ENCODE measurements around the gene HSPA1L.
"Not testable (repeated sequence)": the region's sequence is repeated elsewhere in the genome, so short reads cannot be mapped to it uniquely, and the experiment has no call there.

HSPA1L gene

DNA sequence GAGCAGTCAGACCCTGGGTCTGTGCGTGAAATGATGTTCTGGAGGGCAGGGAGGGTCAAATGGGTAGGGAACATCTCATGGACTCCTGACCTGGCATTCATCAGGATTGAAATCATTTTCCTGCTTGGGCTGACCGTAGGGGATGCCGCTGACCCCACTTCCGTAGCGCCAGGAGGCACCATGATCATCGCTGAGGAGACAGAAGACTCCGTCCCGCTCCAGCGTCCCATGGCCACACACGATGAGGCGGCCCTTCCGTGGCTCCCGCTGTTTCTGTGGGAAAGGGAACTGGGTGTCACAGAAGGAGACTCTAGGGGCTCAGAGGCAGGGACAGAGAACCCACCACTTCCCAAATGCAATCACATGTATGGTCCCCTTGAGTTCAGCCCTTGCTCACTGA, 45.3 kb upstream of the HSPA1L start:
- Histone ChIP-seq H3K36me3 (peaks cover 39% of the 10 kb centered on the region), H3K27ac (no peak overlapping the region), H3K27me3 (ENCODE audit: insufficient read depth, low read depth, severe bottlenecking) (no peaks in the 10 kb centered on the region), H3K4me3 (ENCODE audit: low read depth, low read length) (no peak overlapping the region), H3K9me3 (ENCODE audit: severe bottlenecking) (no peaks in the 10 kb centered on the region)
- DNase-seq, result no peak
- TF ChIP-seq, protein P1, sequence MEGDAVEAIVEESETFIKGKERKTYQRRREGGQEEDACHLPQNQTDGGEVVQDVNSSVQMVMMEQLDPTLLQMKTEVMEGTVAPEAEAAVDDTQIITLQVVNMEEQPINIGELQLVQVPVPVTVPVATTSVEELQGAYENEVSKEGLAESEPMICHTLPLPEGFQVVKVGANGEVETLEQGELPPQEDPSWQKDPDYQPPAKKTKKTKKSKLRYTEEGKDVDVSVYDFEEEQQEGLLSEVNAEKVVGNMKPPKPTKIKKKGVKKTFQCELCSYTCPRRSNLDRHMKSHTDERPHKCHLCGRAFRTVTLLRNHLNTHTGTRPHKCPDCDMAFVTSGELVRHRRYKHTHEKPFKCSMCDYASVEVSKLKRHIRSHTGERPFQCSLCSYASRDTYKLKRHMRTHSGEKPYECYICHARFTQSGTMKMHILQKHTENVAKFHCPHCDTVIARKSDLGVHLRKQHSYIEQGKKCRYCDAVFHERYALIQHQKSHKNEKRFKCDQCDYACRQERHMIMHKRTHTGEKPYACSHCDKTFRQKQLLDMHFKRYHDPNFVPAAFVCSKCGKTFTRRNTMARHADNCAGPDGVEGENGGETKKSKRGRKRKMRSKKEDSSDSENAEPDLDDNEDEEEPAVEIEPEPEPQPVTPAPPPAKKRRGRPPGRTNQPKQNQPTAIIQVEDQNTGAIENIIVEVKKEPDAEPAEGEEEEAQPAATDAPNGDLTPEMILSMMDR (IDR thresholded peaks at IDR 0.05; ENCODE audit: low read depth, low read length), result no peak

DNA sequence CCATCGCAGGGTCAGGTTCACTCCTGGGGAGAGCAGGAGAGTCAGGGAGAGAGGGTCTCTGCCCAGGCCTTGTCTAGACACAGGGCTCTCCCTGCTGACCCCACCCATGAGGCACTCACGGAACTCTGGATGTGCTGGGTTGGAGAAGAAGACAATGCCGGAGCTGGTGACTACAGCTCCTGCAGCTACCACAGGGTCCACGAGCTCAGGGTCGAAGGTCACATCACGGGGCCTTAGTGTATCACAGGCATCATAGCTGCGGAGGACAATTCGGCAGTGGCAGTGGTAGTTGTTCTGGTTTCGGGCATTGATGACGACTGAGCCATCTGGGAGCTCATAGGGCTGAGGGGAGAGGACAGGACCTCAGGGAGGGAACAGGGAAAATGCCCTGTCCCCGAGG, 44.8 kb upstream of the HSPA1L start:
- DNase-seq, result no peak
- peaks cover 2% of the 10 kb centered on the region for H3K9me3 ChIP-seq (ENCODE audit: severe bottlenecking)
- H3K27me3 ChIP-seq (ENCODE audit: insufficient read depth, low read depth, severe bottlenecking), result no peaks in the 10 kb centered on the region
- H3K27ac ChIP-seq, result no peak overlapping the region
- H3K36me3 ChIP-seq, result peaks cover 41% of the 10 kb centered on the region
- H3K4me3 ChIP-seq (ENCODE audit: low read depth, low read length), result no peak overlapping the region
- TF ChIP-seq, protein P1 (IDR thresholded peaks at IDR 0.05; ENCODE audit: low read depth, low read length), result no peak

DNA sequence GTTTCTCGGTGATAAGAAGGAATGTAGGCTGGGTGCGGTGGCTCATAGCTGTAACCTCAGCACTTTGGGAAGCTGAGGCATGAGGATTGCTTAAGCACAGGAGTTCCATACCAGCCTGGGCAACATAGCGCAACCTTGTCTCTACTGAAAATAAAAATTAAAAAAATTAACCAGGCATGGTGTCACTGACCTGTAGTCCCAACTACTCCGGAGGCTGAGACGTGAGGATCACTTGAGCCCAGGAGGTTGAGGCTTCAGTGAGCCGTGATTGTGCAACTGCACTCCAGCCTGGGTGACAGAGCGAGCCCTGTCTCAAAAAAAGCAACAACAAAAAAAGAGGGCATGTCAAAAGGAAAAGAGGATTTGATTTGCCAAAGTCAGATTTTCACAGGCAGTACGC, 43.6 kb upstream of the HSPA1L start:
- Histone ChIP-seq H3K36me3 (peaks cover 41% of the 10 kb centered on the region), H3K27ac (no peak overlapping the region), H3K9me3 (ENCODE audit: severe bottlenecking) (peaks cover 2% of the 10 kb centered on the region), H3K4me3 (ENCODE audit: low read depth, low read length) (no peak overlapping the region), H3K27me3 (ENCODE audit: insufficient read depth, low read depth, severe bottlenecking) (no peaks in the 10 kb centered on the region)
- no peak for DNase-seq
- TF ChIP-seq, protein P1 (IDR thresholded peaks at IDR 0.05; ENCODE audit: low read depth, low read length), result no peak

DNA sequence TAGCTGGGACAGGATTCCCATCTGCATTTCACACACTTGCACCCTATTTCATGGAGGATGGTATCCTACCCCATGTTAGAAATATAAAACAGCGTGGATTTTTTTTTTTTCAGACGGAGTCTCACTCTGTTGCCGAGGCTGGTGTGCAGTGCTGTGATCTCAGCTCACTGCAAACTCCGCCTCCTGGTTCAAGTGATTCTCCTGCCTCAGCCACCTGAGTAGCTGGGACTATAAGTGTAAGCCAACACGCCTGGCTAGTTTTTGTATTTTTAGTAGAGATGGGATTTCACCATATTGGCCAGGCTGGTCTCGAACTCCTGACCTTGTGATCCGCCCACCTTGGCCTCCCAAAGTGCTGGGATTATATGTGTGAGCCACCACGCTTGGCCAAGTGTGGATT, 42.7 kb upstream of the HSPA1L start:
- not testable (repeated sequence) for H3K9me3 ChIP-seq (ENCODE audit: severe bottlenecking); H3K27me3 ChIP-seq (ENCODE audit: insufficient read depth, low read depth, severe bottlenecking); DNase-seq; H3K4me3 ChIP-seq (ENCODE audit: low read depth, low read length); H3K27ac ChIP-seq
- H3K36me3 ChIP-seq, result peaks cover 43% of the 10 kb centered on the region

DNA sequence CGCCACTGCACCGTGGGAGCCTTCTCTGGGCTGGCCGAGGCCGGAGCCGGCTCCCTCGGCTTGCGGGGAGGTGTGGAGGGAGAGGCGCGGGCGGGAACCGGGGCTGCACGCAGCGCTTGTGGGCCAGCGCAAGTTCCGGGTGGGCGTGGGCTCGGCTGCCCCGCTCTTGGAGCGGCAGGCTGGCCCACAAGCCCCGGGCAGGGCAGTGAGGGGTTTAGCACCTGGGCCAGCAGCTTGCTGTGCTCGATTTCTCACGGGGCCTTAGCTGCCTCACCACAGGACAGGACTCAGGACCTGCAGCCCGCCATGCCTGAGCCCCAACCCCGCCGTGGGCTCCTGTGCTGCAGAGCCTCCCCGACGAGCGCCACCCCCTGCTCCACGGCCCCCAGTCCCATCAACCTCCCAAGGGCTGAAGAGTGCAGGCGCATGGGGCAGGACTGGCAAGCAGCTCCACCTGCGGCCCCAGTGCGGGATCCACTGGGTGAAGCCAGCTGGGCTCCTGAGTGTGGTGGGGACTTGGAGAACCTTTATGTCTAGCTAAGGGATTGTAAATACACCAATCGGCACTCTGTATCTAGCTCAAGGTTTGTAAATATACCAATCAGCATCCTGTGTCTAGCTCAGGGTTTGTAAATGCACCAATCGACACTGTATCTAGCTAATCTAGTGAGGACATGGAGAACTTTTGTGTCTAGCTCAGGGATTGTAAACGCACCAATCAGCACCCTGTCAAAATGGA, 37.1 kb upstream of the HSPA1L start:
- Histone ChIP-seq H3K27ac (0 out of 2 replicates have a peak overlapping the region, but pooled peaks have one; percentile 5), H3K9me3 (ENCODE audit: severe bottlenecking) (peaks cover 11% of the 10 kb centered on the region), H3K36me3 (peaks cover 15% of the 10 kb centered on the region)
- not testable (repeated sequence) for H3K4me3 ChIP-seq (ENCODE audit: low read depth, low read length); H3K27me3 ChIP-seq (ENCODE audit: insufficient read depth, low read depth, severe bottlenecking); DNase-seq

DNA sequence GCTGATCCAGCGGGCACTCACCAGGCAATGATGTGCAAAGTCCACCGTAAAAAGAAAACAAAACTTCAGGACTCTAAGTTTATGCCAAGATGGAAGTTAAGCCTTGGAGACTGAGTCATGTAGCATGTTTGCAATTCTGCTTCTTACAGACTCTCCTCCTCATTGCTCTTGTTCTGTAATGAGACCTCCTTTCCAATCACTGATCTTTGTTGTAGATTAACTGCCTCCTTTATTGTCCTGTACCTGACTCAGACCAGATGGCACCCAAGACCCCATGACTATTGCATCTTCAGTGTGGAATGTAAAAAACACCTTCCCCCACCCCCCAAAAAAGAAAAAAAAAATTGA, 36.4 kb upstream of the HSPA1L start:
- TF ChIP-seq, protein P1 (IDR thresholded peaks at IDR 0.05; ENCODE audit: low read depth, low read length), result no peak
- Histone ChIP-seq H3K4me3 (ENCODE audit: low read depth, low read length) (no peak overlapping the region), H3K9me3 (ENCODE audit: severe bottlenecking) (peaks cover 11% of the 10 kb centered on the region), H3K36me3 (peaks cover 12% of the 10 kb centered on the region), H3K27me3 (ENCODE audit: insufficient read depth, low read depth, severe bottlenecking) (no peaks in the 10 kb centered on the region), H3K27ac (0 out of 2 replicates have a peak overlapping the region, but pooled peaks have one; percentile 5)
- no peak for DNase-seq
